NCI-H2196 treated with DMSO at 0.1 percent for 48 hours (cell line): ENCODE measurements around the gene PHYHD1.

Source experiments
- DNase-seq: peaks from one replicate; lab custom pipeline; 2025; ENCODE audit not compliant: unreplicated experiment; lab: John Stamatoyannopoulos, UW

PHYHD1 gene

GRCh38 chr9:128920381-128921058 is at the start of gene PHYHD1:
PHYHD1 (plus strand) TSS chr9:128920982; CDS start chr9:128922324, 1,342 bp downstream.
- DNase-seq: peak; percentile 38

- DNase-seq: no peak
Measured at GRCh38 chr9:128877852-128878251, 42.9 kb upstream of the PHYHD1 start.

- DNase-seq: peak; percentile 90
Measured at GRCh38 chr9:128881884-128882676, 38.7 kb upstream of the PHYHD1 start, which contains the start of the genes KYAT1 and LRRC8A. KYAT1 (minus strand) TSS chr9:128881950; CDS start chr9:128845405, 36,545 bp downstream. LRRC8A (plus strand) TSS chr9:128882133; CDS start chr9:128907165, 25,032 bp downstream.

GRCh38 chr9:128882677-128883603 is 37.8 kb upstream of the PHYHD1 start:
- DNase-seq: no peak

- DNase-seq: no peak
Measured at GRCh38 chr9:128884164-128884563, 36.6 kb upstream of the PHYHD1 start.

- DNase-seq: no peak
Measured at GRCh38 chr9:128885376-128885775, 35.4 kb upstream of the PHYHD1 start.

GRCh38 chr9:128885798-128886197 is 35.0 kb upstream of the PHYHD1 start:
- no peak for DNase-seq

GRCh38 chr9:128886211-128886891 is 34.4 kb upstream of the PHYHD1 start:
- DNase-seq: no peak

GRCh38 chr9:128887049-128887448 is 33.7 kb upstream of the PHYHD1 start:
- DNase-seq: no peak

- DNase-seq: no peak
Measured at GRCh38 chr9:128887914-128888350, 32.9 kb upstream of the PHYHD1 start.

GRCh38 chr9:128891321-128892220 is 29.2 kb upstream of the PHYHD1 start:
- no peak for DNase-seq

GRCh38 chr9:128892221-128892921 is 28.4 kb upstream of the PHYHD1 start:
- no peak for DNase-seq

- DNase-seq: no peak
Measured at GRCh38 chr9:128893354-128893753, 27.4 kb upstream of the PHYHD1 start.

- no peak for DNase-seq
Measured at GRCh38 chr9:128894764-128895163, 26.0 kb upstream of the PHYHD1 start.

GRCh38 chr9:128895556-128895955 is 25.2 kb upstream of the PHYHD1 start:
- DNase-seq: no peak

GRCh38 chr9:128898382-128898781 is 22.4 kb upstream of the PHYHD1 start:
- DNase-seq: no peak

GRCh38 chr9:128898845-128899565 is 21.8 kb upstream of the PHYHD1 start:
- DNase-seq: no peak
